PC-9 (cell line): ENCODE results near the gene CSGALNACT2.

Source experiments
- EZH2 ChIP-seq: fragments of 200-600 bp; sonication (generic); IDR thresholded peaks from 2 replicates; pipeline ENCODE4 v1.8.0; 2017; ENCODE audit warnings: antibody characterized with exemption, low read depth
- TF ChIP-seq, protein P1 (sequence below): fragments of 200-600 bp; sonication (generic); conservative IDR thresholded peaks from 2 replicates; pipeline ENCODE4 v1.6.1; 2017; ENCODE audit warnings: mixed run types, antibody characterized with exemption, mild to moderate bottlenecking, moderate library complexity

DNA sequence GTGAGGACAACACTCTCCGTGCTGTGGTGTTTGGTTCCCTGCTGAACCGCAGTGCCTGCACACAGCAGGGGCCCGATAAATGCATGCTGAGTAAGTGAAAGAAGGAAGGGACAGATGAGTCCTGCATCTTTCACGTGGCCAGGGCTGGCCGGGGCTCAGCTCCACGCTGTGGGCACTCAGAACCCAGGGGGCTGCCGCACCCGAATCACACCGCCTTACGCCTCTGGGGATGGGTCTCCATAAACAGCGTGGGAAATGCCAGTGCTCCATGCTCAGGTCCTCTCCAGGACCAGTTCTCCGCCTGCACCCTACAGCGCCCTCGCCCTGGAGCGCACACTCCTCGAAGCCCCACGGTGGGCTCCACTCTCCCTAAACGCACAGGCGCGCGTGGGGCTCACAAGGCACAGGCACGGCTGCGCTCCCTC lies 90.5 kb downstream of the CSGALNACT2 start:
- TF ChIP-seq, protein P1, sequence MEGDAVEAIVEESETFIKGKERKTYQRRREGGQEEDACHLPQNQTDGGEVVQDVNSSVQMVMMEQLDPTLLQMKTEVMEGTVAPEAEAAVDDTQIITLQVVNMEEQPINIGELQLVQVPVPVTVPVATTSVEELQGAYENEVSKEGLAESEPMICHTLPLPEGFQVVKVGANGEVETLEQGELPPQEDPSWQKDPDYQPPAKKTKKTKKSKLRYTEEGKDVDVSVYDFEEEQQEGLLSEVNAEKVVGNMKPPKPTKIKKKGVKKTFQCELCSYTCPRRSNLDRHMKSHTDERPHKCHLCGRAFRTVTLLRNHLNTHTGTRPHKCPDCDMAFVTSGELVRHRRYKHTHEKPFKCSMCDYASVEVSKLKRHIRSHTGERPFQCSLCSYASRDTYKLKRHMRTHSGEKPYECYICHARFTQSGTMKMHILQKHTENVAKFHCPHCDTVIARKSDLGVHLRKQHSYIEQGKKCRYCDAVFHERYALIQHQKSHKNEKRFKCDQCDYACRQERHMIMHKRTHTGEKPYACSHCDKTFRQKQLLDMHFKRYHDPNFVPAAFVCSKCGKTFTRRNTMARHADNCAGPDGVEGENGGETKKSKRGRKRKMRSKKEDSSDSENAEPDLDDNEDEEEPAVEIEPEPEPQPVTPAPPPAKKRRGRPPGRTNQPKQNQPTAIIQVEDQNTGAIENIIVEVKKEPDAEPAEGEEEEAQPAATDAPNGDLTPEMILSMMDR = no peak
- TF ChIP-seq EZH2 = no peak
